ENCODE results near the gene KCNT1. TPM values are rescaled to one million over a fixed set of nuclear protein-coding genes. Genes with fewer than 3 reads are reported as not detected.

The KCNT1 gene
- total RNA-seq, 1 experiment from 2014 or later, result 0.17 TPM

DNA sequence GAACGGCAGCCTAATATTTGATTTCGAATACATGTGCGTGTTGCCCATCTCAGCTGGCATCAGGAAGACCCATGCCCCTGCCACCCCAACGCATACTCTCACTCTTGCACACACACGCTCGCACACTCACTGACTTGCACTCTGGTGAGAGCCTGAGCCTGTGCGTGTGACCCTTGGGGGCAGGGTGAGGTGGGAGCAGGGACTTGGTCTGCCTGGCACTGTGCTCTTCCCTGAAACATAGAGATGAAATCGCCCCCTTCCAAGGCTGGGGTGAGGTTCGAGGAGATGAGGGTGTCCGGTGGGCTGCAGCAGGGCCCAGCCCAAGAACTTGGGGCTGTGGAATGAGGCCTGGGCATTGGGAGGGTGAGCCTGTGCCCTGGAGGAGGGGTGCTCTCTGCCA, 37.7 kb upstream of the KCNT1 start:
- CTCF ChIA-PET, result no interaction called here
- Histone ChIP-seq H3K27ac (ENCODE audit: low read depth, low read length) (no peak overlapping the region), H4K20me1 (ENCODE audit: insufficient read depth) (no peaks in the 10 kb centered on the region), H3K9me3 (ENCODE audit: control insufficient read depth in 1 of 2, insufficient read depth in 1 of 2, low read depth in 1 of 2, low read length in 2 of 2) (no peaks in the 10 kb centered on the region), H2AFZ (ENCODE audit: low read depth, low read length, poor library complexity, severe bottlenecking) (no peak overlapping the region), H3K27me3 (ENCODE audit: insufficient read depth, low read length) (peaks cover 6% of the 10 kb centered on the region; the same call in 1 of the 2 replicates), H3K9ac (ENCODE audit: low read length) (no peak overlapping the region), H3K36me3 (ENCODE audit: control insufficient read depth in 1 of 2, insufficient read depth in 2 of 2, low read length in 2 of 2) (no peaks in the 10 kb centered on the region), H3K79me2 (ENCODE audit: insufficient read depth, low read length) (no peaks in the 10 kb centered on the region), H3K4me1 (ENCODE audit: control insufficient read depth in 1 of 2, insufficient read depth in 2 of 2, low read length in 2 of 2) (no peaks in the 10 kb centered on the region), H3K4me3 (replicated peaks in 1 of 2; ENCODE audit: low read depth in 1 of 2, low read length in 2 of 2) (no peak overlapping the region), H3K9me2 (ENCODE audit: insufficient read depth) (no peaks in the 10 kb centered on the region), H3K4me2 (ENCODE audit: low read length) (no peak overlapping the region)
- no TSS peak for BruUV-seq (replicated peaks)
- intact Hi-C loops (cut with micrococcal nuclease), result no loop called here
- POLR2A ChIA-PET, result no interaction called here
- TF ChIP-seq EGR1 (IDR thresholded peaks at IDR 0.05; ENCODE audit: low read depth) (no peak), YY1 (IDR thresholded peaks at IDR 0.05; ENCODE audit: extremely low read depth, insufficient replicate concordance, low read depth, low read length) (no peak), SIN3A (IDR thresholded peaks at IDR 0.05; ENCODE audit: low read depth) (no peak)
- TF ChIP-seq, protein P1, sequence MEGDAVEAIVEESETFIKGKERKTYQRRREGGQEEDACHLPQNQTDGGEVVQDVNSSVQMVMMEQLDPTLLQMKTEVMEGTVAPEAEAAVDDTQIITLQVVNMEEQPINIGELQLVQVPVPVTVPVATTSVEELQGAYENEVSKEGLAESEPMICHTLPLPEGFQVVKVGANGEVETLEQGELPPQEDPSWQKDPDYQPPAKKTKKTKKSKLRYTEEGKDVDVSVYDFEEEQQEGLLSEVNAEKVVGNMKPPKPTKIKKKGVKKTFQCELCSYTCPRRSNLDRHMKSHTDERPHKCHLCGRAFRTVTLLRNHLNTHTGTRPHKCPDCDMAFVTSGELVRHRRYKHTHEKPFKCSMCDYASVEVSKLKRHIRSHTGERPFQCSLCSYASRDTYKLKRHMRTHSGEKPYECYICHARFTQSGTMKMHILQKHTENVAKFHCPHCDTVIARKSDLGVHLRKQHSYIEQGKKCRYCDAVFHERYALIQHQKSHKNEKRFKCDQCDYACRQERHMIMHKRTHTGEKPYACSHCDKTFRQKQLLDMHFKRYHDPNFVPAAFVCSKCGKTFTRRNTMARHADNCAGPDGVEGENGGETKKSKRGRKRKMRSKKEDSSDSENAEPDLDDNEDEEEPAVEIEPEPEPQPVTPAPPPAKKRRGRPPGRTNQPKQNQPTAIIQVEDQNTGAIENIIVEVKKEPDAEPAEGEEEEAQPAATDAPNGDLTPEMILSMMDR (IDR thresholded peaks at IDR 0.05 in 2 of 3, conservative IDR thresholded peaks at IDR 0.05 in 1 of 3; ENCODE audit: borderline replicate concordance in 1 of 3, insufficient read depth in 1 of 3, low read depth in 2 of 3, low read length in 2 of 3), result no peak
- TF ChIP-seq, protein P2, sequence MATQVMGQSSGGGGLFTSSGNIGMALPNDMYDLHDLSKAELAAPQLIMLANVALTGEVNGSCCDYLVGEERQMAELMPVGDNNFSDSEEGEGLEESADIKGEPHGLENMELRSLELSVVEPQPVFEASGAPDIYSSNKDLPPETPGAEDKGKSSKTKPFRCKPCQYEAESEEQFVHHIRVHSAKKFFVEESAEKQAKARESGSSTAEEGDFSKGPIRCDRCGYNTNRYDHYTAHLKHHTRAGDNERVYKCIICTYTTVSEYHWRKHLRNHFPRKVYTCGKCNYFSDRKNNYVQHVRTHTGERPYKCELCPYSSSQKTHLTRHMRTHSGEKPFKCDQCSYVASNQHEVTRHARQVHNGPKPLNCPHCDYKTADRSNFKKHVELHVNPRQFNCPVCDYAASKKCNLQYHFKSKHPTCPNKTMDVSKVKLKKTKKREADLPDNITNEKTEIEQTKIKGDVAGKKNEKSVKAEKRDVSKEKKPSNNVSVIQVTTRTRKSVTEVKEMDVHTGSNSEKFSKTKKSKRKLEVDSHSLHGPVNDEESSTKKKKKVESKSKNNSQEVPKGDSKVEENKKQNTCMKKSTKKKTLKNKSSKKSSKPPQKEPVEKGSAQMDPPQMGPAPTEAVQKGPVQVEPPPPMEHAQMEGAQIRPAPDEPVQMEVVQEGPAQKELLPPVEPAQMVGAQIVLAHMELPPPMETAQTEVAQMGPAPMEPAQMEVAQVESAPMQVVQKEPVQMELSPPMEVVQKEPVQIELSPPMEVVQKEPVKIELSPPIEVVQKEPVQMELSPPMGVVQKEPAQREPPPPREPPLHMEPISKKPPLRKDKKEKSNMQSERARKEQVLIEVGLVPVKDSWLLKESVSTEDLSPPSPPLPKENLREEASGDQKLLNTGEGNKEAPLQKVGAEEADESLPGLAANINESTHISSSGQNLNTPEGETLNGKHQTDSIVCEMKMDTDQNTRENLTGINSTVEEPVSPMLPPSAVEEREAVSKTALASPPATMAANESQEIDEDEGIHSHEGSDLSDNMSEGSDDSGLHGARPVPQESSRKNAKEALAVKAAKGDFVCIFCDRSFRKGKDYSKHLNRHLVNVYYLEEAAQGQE (IDR thresholded peaks at IDR 0.05; ENCODE audit: low read depth), result no peak
- ATAC-seq, result no peak
- RAD21 ChIA-PET (ENCODE audit: low non-redundant PET in 1 of 2, low total read pairs in 2 of 2, uncharacterized antibody in 2 of 2, unreplicated experiment in 2 of 2), result no interaction called here
- no peak for DNase-seq (ENCODE audit: low read depth, low spot score)

All from HCT116 (cell line).